NB4 (cell line): Measurements from ENCODE around the gene PGP.

ENCODE experiments used
- DNase-seq: peaks from one replicate; pipeline ENCODE4 v3.0.0; 2010; ENCODE audit warnings: low read depth
- H3K4me3 ChIP-seq: one replicate; pipeline ENCODE4 v1.5.1; 2011; ENCODE audit warnings: mild to moderate bottlenecking, low read depth, low read length, moderate library complexity
- MYC ChIP-seq: IDR thresholded peaks from 2 replicates; pipeline ENCODE4 v1.6.1; 2011; ENCODE audit warnings: low read depth, low read length
- POLR2A ChIP-seq: IDR thresholded peaks from 2 replicates; pipeline ENCODE4 v1.6.1; 2011; ENCODE audit warnings: mild to moderate bottlenecking; ENCODE audit not compliant: insufficient read length; ENCODE audit errors: extremely low read depth
- TF ChIP-seq, protein P1 (sequence below): IDR thresholded peaks from 2 replicates; pipeline ENCODE4 v1.6.1; 2011; ENCODE audit warnings: low read depth, low read length
- TF ChIP-seq, protein P2 (sequence below): IDR thresholded peaks from one replicate; pipeline ENCODE4 v1.5.1; 2012; ENCODE audit warnings: low read depth, low read length

Gene PGP

DNA sequence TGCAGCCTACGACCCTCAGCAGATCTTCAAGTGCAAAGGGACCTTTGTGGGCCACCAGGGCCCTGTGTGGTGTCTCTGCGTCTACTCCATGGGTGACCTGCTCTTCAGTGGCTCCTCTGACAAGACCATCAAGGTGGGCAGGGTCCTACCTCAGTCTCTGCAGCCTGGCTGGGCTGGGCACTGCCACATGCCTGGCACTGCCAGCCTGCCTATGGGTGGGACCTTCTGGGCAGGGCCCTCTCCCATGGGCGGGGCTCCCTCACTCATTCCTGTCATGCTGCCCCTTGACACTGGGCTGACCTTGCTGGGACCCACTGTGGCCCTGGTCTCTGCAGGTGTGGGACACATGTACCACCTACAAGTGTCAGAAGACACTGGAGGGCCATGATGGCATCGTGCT lies 40.7 kb downstream of the PGP start:
- no peak for DNase-seq
- no peak overlapping the region for H3K4me3 ChIP-seq
- TF ChIP-seq, protein P1, sequence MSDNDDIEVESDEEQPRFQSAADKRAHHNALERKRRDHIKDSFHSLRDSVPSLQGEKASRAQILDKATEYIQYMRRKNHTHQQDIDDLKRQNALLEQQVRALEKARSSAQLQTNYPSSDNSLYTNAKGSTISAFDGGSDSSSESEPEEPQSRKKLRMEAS = no peak
- TF ChIP-seq, protein P2, sequence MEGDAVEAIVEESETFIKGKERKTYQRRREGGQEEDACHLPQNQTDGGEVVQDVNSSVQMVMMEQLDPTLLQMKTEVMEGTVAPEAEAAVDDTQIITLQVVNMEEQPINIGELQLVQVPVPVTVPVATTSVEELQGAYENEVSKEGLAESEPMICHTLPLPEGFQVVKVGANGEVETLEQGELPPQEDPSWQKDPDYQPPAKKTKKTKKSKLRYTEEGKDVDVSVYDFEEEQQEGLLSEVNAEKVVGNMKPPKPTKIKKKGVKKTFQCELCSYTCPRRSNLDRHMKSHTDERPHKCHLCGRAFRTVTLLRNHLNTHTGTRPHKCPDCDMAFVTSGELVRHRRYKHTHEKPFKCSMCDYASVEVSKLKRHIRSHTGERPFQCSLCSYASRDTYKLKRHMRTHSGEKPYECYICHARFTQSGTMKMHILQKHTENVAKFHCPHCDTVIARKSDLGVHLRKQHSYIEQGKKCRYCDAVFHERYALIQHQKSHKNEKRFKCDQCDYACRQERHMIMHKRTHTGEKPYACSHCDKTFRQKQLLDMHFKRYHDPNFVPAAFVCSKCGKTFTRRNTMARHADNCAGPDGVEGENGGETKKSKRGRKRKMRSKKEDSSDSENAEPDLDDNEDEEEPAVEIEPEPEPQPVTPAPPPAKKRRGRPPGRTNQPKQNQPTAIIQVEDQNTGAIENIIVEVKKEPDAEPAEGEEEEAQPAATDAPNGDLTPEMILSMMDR = no peak
- TF ChIP-seq POLR2A = no peak
- no peak for TF ChIP-seq MYC

DNA sequence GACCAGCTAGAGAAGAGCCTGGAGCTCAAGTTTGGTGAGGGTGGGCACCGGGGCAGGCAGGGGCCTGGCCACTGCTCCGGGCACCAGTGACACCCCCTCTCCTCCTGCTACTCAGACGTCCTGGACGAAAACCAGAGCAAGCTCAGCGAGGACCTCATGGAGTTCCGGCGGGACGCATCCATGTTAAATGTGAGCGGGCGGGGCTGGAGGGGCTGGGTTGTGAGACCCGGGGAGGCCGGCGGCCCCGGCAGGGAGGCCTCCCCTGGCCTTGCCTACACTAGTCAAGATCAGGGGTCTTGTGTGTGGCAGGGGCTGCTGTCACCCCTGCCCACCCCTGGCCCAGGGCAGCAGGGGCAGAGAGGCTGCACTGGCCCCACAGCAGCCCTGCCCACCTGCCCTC lies 41.3 kb downstream of the PGP start:
- TF ChIP-seq POLR2A = no peak
- TF ChIP-seq, protein P1 = no peak
- TF ChIP-seq, protein P2 = no peak
- no peak for TF ChIP-seq MYC
- DNase-seq = no peak
- no peak overlapping the region for H3K4me3 ChIP-seq

DNA sequence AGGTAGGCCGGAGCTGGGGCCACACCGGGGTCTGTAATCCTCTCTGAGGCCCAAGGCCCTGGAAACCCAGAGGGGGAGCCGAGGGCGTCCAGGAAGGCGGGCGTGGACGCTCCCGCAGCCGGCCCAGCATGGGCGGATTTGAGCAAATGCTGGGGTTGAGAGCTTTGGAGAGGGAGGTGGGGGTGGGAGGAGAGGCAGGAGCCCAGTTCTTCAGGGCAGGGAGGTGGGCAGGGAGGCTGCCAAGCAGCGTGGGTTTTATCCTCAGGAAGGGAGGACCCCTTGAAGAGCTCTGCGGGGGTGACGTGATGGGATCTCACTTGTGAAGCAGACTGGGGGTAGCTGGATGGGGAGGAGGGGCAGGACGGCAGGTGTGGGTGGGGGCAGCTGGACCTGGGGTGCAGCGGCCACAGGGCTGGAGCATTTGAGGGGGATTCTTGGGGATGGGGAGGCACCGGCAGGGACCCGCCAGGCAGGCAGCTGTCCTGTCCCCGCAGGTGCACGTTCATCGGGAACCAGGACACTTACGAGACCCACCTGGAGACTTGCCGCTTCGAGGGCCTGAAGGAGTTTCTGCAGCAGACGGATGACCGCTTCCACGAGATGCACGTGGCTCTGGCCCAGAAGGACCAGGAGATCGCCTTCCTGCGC lies 41.8 kb downstream of the PGP start:
- DNase-seq = no peak
- TF ChIP-seq, protein P1 = no peak
- TF ChIP-seq MYC (no peak), POLR2A (no peak)
- TF ChIP-seq, protein P2 = no peak
- no peak overlapping the region for H3K4me3 ChIP-seq

DNA sequence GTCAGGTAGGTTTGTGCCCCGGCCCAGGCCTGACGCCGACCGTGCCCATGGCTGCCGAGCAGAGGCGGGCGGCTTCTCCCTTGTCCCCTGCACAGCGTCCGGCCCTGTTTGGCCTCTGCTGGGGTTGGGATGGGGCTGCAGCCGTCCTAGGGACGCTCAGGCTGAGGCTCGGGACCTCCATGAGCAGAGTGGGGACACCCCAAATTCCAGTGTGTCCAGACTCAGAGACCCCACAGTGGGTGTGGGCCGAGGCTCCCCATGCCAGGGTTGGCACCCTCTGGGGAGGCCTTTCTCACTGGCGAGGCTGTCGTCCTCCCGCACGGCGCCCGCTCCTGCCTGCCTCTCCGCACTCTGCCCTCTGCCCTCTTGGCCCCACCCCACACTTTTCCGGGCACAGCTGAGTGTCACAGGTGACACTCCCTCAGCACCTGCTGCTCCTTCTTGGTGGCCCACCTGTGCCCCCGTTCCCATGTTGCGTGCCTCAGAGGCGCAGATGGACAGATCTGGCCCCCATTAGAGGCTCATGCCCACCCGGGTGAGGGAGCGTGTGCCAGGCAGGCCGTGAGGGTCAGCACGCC lies 43.0 kb downstream of the PGP start:
- no peak for TF ChIP-seq POLR2A
- no peak for TF ChIP-seq MYC
- TF ChIP-seq, protein P1 = no peak
- TF ChIP-seq, protein P2 = no peak
- no peak for DNase-seq
- H3K4me3 ChIP-seq = no peak overlapping the region

DNA sequence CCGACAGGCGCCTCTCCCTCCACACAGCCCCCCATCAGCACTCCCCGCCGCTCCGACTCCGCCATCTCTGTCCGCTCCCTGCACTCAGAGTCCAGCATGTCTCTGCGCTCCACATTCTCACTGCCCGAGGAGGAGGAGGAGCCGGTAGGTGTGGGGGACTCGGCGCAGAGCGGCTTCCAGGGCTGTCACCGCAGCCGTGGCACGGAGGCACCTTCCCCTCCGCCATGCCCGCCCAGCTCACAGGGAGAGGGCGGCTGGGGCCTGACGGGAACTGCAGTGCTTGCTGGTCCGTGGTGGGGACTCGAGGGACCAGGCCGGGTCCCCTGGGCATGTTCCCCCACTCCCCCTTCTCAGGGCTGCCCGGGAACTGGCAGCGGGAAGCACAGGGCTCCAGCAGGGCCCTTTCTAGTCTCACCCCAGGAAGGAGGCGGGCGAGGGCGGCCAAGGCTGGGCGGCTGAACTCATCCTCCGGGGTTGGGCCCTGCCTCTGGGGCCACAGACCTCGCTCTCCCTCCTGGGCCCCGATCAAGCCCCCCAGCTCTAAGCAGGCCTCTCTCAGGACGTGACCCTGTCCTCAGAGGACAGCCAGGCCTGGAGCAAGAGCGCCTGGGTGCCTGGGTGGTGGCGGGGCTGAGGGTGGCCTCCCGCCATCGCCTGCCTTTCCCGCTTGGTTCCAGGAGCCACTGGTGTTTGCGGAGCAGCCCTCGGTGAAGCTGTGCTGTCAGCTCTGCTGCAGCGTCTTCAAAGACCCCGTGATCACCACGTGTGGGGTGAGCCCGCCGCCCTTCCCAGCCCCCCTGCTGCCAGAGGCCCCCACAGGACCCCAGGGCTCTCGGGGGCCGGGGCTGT lies 43.8 kb downstream of the PGP start:
- H3K4me3 ChIP-seq = no peak overlapping the region
- no peak for DNase-seq
- no peak for TF ChIP-seq MYC
- TF ChIP-seq, protein P1 = no peak
- TF ChIP-seq POLR2A = no peak
- TF ChIP-seq, protein P2 = no peak
